Measurements from ENCODE around the gene REPS2.

The REPS2 gene

GRCh38 chrX:17046478-17047097, 100.1 kb downstream of the REPS2 start:
- H3K27me3 Mint-ChIP-seq, result no peaks in the 10 kb centered on the region
- H3K27ac Mint-ChIP-seq, result no peak overlapping the region
- H3K36me3 Mint-ChIP-seq, result peaks cover 2% of the 10 kb centered on the region
- no peaks in the 10 kb centered on the region for H3K9me3 Mint-ChIP-seq
- H3K4me1 Mint-ChIP-seq, result peaks cover 3% of the 10 kb centered on the region
- DNase-seq (ENCODE audit: low spot score in 2 of 2) (peak; percentile 15 to 40), ATAC-seq (ENCODE audit: low read depth) (peak; percentile 65)
- H3K4me3 Mint-ChIP-seq, result no peak overlapping the region

GRCh38 chrX:17047224-17047623, 100.8 kb downstream of the REPS2 start:
- peaks cover 3% of the 10 kb centered on the region for H3K4me1 Mint-ChIP-seq
- DNase-seq (ENCODE audit: low spot score in 2 of 2), result no peak
- H3K4me3 Mint-ChIP-seq, result no peak overlapping the region
- H3K27ac Mint-ChIP-seq, result no peak overlapping the region
- H3K36me3 Mint-ChIP-seq, result peaks cover 2% of the 10 kb centered on the region
- no peak for ATAC-seq (ENCODE audit: low read depth)
- H3K27me3 Mint-ChIP-seq, result no peaks in the 10 kb centered on the region
- H3K9me3 Mint-ChIP-seq, result no peaks in the 10 kb centered on the region

DNA sequence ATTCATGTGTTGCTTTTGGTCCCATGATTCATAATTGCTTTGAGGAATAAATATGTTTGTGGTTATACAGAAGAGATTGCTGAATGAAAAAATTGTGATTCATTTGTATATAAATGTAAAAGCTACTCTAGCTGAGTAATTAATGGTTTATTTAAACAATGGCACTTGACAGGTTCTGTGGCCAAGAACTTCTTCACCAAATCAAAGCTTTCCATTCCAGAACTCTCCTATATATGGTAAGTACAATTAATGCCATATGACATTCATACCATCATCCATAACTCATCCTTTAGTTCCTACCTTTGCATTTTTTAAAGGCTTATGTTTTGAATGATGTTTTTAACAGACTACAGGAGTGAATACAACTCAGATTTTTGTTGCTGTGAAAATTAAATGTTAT, 105.8 kb downstream of the REPS2 start:
- H3K27me3 Mint-ChIP-seq, result no peaks in the 10 kb centered on the region
- DNase-seq (ENCODE audit: low spot score in 2 of 2) (no peak), ATAC-seq (ENCODE audit: low read depth) (no peak)
- H3K4me1 Mint-ChIP-seq, result no peaks in the 10 kb centered on the region
- H3K9me3 Mint-ChIP-seq, result no peaks in the 10 kb centered on the region
- H3K4me3 Mint-ChIP-seq, result no peak overlapping the region
- no peak overlapping the region for H3K27ac Mint-ChIP-seq
- peaks cover 4% of the 10 kb centered on the region for H3K36me3 Mint-ChIP-seq

DNA sequence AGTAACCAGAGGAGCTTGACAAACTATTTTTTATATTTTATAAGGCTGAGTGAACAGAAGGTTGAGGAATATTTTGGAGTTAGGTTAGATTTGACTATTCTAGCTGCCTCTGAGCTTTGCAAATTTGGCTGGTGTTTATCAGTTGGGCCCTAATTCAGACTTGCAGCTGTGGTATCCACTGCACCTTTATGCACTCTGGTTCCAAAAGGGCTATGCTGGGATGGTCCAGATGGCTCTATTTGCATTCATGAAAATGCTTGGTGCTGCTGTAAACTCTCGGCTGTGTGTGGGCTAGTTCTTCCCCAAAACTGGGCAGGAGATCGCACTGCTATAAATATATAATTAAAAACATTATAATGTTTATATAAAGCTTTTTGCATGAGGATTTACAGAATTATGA, 106.3 kb downstream of the REPS2 start:
- ATAC-seq (ENCODE audit: low read depth) (no peak), DNase-seq (ENCODE audit: low spot score in 2 of 2) (no peak)
- H3K9me3 Mint-ChIP-seq, result no peaks in the 10 kb centered on the region
- H3K4me3 Mint-ChIP-seq, result no peak overlapping the region
- no peaks in the 10 kb centered on the region for H3K27me3 Mint-ChIP-seq
- no peak overlapping the region for H3K27ac Mint-ChIP-seq
- no peaks in the 10 kb centered on the region for H3K4me1 Mint-ChIP-seq
- peaks cover 4% of the 10 kb centered on the region for H3K36me3 Mint-ChIP-seq

DNA sequence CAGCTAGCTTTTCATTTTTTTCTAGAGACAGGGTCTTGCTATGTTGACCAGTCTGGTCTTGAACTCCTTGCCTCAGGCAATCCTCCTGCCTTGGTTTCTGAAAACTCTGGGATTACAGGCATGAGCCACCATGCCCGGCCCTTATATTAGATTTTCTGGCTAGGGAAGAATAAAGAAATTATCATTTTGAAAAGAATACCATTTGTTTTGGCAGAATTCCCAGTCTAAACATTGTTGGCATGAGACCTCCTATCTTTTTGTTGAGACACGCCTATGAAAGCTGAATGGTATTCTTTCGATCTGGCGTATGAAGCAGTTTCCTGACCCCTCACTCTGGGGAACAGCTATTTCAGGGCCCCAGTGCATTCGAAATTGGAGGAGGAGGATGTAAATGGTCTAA, 107.0 kb downstream of the REPS2 start:
- DNase-seq (ENCODE audit: low spot score in 2 of 2) (no peak), ATAC-seq (ENCODE audit: low read depth) (no peak)
- peaks cover 4% of the 10 kb centered on the region for H3K36me3 Mint-ChIP-seq
- no peaks in the 10 kb centered on the region for H3K27me3 Mint-ChIP-seq
- no peaks in the 10 kb centered on the region for H3K4me1 Mint-ChIP-seq
- H3K27ac Mint-ChIP-seq, result no peak overlapping the region
- H3K9me3 Mint-ChIP-seq, result no peaks in the 10 kb centered on the region
- no peak overlapping the region for H3K4me3 Mint-ChIP-seq

- ATAC-seq (ENCODE audit: low read depth) (no peak), DNase-seq (ENCODE audit: low spot score in 2 of 2) (no peak)
- peaks cover 7% of the 10 kb centered on the region for H3K36me3 Mint-ChIP-seq
These were observed 110.6 kb downstream of the REPS2 start for GRCh38 chrX:17056868-17057608.

DNA sequence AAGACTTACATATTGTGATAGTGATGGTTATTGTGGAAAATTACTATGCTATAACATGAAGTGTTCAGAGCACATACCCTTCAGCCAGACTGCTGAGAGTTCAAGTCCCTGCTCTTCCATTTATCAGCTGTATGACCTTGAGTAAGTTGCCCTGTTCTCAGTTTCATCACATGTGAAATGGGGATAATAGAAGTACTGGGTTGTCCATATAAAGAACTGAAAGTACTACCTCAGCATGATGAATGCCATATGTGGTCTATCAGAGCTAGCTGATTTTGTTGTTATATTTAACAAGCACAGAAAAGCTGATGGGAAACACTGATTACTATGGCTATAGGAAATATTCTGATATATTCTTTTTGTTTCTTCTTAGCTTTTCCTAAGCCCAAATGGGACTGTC, 115.6 kb downstream of the REPS2 start:
- Mint-ChIP-seq H3K9me3 (no peaks in the 10 kb centered on the region), H3K4me3 (no peak overlapping the region), H3K4me1 (no peaks in the 10 kb centered on the region), H3K27me3 (no peaks in the 10 kb centered on the region), H3K36me3 (peaks cover 5% of the 10 kb centered on the region), H3K27ac (no peak overlapping the region)
- DNase-seq (ENCODE audit: low spot score in 2 of 2), result no peak
- ATAC-seq (ENCODE audit: low read depth), result no peak

More at GRCh38 chrX:17056868-17057608, 110.6 kb downstream of the REPS2 start:
- Mint-ChIP-seq H3K27me3 (no peaks in the 10 kb centered on the region), H3K27ac (no peak overlapping the region), H3K4me1 (no peaks in the 10 kb centered on the region), H3K9me3 (no peaks in the 10 kb centered on the region), H3K4me3 (no peak overlapping the region)

- Mint-ChIP-seq H3K4me3 (no peak overlapping the region), H3K27me3 (no peaks in the 10 kb centered on the region), H3K36me3 (peaks cover 5% of the 10 kb centered on the region), H3K4me1 (no peaks in the 10 kb centered on the region), H3K27ac (no peak overlapping the region), H3K9me3 (no peaks in the 10 kb centered on the region)
- no peak for ATAC-seq (ENCODE audit: low read depth)
- DNase-seq (ENCODE audit: low spot score in 2 of 2), result no peak
These were observed 118.6 kb downstream of the REPS2 start for GRCh38 chrX:17065100-17065499.

DNA sequence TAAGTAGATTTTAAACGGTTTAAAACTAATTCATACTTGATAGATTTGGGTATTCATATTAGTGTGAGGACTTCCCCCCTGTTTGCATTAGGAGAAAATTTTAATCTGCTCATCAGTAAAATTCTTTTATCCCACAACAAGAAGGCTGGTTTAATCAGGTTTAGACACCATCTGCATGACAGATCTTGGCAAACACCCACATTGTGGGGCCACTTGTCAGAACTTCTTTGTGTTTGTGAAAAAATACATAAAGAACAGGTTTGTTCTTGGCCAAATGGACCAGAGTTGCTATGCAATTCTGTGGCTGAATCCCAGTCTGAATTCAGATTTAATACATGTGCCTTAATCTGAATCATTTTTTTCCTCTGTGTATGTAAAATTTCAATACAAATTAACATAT, 121.1 kb downstream of the REPS2 start:
- no peaks in the 10 kb centered on the region for H3K36me3 Mint-ChIP-seq
- H3K27me3 Mint-ChIP-seq, result no peaks in the 10 kb centered on the region
- DNase-seq (ENCODE audit: low spot score in 2 of 2), result no peak
- ATAC-seq (ENCODE audit: low read depth), result no peak
- no peak overlapping the region for H3K4me3 Mint-ChIP-seq
- no peaks in the 10 kb centered on the region for H3K9me3 Mint-ChIP-seq
- H3K4me1 Mint-ChIP-seq, result no peaks in the 10 kb centered on the region
- no peak overlapping the region for H3K27ac Mint-ChIP-seq

DNA sequence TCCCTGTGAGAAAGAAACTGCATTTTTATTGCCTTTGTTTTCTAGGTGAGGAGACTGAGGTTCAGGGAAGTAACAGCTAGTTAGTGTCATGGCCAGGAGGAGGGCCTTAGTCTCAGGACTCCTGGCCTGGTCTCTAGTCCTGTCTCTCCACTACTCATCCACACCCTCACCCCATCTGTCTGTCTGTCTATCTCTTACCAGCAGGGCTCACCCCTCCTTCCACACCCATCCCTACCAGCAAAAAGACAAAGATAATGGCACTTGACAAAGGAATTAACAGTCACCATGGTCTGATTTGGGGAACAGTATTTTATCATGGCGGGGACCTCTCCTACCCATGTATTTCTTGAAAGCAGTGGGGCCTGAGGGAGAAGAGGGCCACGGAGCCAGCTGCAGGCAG, 125.8 kb downstream of the REPS2 start:
- H3K27me3 Mint-ChIP-seq, result no peaks in the 10 kb centered on the region
- no peaks in the 10 kb centered on the region for H3K9me3 Mint-ChIP-seq
- H3K4me1 Mint-ChIP-seq, result no peaks in the 10 kb centered on the region
- no peak for DNase-seq (ENCODE audit: low spot score in 2 of 2)
- H3K4me3 Mint-ChIP-seq, result no peak overlapping the region
- no peak overlapping the region for H3K27ac Mint-ChIP-seq
- no peak for ATAC-seq (ENCODE audit: low read depth)
- H3K36me3 Mint-ChIP-seq, result peaks cover 4% of the 10 kb centered on the region

DNA sequence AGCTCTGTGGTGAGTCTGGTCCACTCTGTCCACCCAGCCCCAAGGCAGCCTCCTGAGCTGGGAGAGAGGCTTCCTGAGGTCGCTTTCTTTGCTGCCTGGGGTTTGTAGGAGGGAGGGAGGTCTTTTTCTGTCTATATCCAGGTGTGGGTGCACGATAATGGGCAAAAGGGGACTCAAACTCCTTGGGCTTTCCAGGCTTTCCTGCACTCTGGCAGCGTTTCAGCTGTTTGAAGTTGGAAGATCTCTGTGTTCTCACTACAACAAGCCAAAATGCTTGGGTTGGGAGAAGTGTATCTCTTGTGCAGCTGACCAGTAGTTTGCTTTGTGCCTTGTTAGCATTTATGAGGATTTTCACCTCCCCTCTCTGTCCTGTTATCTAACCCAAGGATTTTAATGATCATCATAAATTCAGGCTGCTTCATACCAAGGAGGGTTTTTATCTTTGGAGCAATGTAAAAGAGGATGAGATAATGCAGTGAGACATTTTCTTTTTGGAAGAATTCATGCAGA, 126.3 kb downstream of the REPS2 start:
- no peak for ATAC-seq (ENCODE audit: low read depth)
- H3K36me3 Mint-ChIP-seq, result peaks cover 5% of the 10 kb centered on the region
- no peak for DNase-seq (ENCODE audit: low spot score in 2 of 2)
- H3K27me3 Mint-ChIP-seq, result no peaks in the 10 kb centered on the region
- no peaks in the 10 kb centered on the region for H3K9me3 Mint-ChIP-seq
- no peak overlapping the region for H3K4me3 Mint-ChIP-seq
- H3K27ac Mint-ChIP-seq, result no peak overlapping the region
- H3K4me1 Mint-ChIP-seq, result no peaks in the 10 kb centered on the region

- Mint-ChIP-seq H3K36me3 (peaks cover 5% of the 10 kb centered on the region), H3K4me3 (no peak overlapping the region), H3K9me3 (no peaks in the 10 kb centered on the region), H3K4me1 (no peaks in the 10 kb centered on the region), H3K27me3 (no peaks in the 10 kb centered on the region), H3K27ac (no peak overlapping the region)
- ATAC-seq (ENCODE audit: low read depth), result no peak
- DNase-seq (ENCODE audit: low spot score in 2 of 2), result no peak
These were observed 128.5 kb downstream of the REPS2 start for GRCh38 chrX:17075004-17075403.

- ATAC-seq (ENCODE audit: low read depth) (no peak), DNase-seq (ENCODE audit: low spot score in 2 of 2) (no peak)
- Mint-ChIP-seq H3K27me3 (no peaks in the 10 kb centered on the region), H3K36me3 (peaks cover 5% of the 10 kb centered on the region), H3K9me3 (no peaks in the 10 kb centered on the region), H3K4me3 (no peak overlapping the region), H3K4me1 (no peaks in the 10 kb centered on the region), H3K27ac (no peak overlapping the region)
These were observed 130.9 kb downstream of the REPS2 start for GRCh38 chrX:17077361-17077760.

DNA sequence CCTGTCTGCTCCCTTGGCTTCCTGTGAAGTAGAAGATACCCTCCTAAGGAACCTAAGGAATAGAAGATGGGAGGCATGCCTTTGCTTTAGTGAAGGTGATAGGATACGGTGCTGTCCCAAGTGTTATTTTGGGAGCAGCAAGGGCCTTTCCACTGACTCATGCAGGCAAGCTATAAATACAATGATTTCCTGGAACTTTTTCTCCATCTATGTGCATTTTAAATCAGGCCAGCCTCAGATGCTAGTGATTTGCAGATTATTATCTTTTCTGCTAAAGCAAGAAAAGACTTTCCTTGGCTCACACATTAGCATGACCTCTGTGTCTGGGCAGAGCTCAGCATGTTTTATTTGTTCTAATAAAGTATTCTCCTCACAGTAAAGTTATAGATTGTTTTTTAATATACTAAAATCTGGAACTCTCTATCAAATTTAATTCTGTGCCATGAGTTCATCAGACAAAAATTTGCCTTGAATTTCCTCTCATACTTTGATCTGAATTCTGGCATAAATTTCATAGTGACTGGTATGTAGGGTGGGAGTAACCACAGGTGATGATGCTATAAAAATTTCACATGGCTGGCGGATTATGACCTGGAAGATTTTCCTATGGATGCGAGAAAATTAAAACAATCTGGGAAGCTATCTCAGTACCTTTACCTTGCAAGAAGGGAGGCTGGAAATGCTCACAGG, 131.7 kb downstream of the REPS2 start:
- Mint-ChIP-seq H3K4me3 (no peak overlapping the region), H3K27ac (no peak overlapping the region), H3K4me1 (no peaks in the 10 kb centered on the region), H3K27me3 (no peaks in the 10 kb centered on the region), H3K36me3 (peaks cover 5% of the 10 kb centered on the region), H3K9me3 (no peaks in the 10 kb centered on the region)
- DNase-seq (ENCODE audit: low spot score in 2 of 2), result no peak
- no peak for ATAC-seq (ENCODE audit: low read depth)
